HepG2 (cell line): ENCODE results near the gene ZNF33B. TPM values are rescaled to one million over a fixed set of nuclear protein-coding genes. Genes with fewer than 3 reads are reported as not detected.

ENCODE experiments used
- AGO1 ChIP-seq: fragments of 200-400 bp; formaldehyde crosslinking; IDR thresholded peaks from 2 replicates; pipeline ENCODE4 v1.6.1; 2017; ENCODE audit warnings: mild to moderate bottlenecking, low read depth, low read length, moderate library complexity; ENCODE audit not compliant: poor library complexity, severe bottlenecking
- FOSL1 ChIP-seq: sonication (generic); formaldehyde crosslinking; IDR thresholded peaks from 2 replicates; pipeline ENCODE4 v1.9.0; 2021; ENCODE audit warnings: missing genetic modification reagents, borderline replicate concordance
- GATAD1 ChIP-seq: IDR thresholded peaks from 2 replicates; pipeline ENCODE4 v1.6.1; 2016; ENCODE audit warnings: missing genetic modification reagents, missing compliant biosample characterization
- GTF2F1 ChIP-seq: fragments of 150-350 bp; IDR thresholded peaks from 2 replicates; pipeline ENCODE4 v1.6.1; 2014; ENCODE audit warnings: low read length
- KDM4B ChIP-seq: sonication (generic); formaldehyde crosslinking; IDR thresholded peaks from 2 replicates; pipeline ENCODE4 v1.4.0; 2020; ENCODE audit warnings: missing genetic modification reagents
- MED1 ChIP-seq: sonication (generic); formaldehyde crosslinking; IDR thresholded peaks from 2 replicates; pipeline ENCODE4 v1.4.0; 2020; ENCODE audit warnings: missing genetic modification reagents
- RBFOX2 ChIP-seq: fragments of 200-400 bp; formaldehyde crosslinking; IDR thresholded peaks from 2 replicates; pipeline ENCODE4 v1.6.1; 2017; ENCODE audit warnings: low read depth, mild to moderate bottlenecking, low read length
- SMC3 ChIP-seq: IDR thresholded peaks from 2 replicates; pipeline ENCODE4 v1.6.1; 2011; ENCODE audit warnings: low read length, improper control_type of control experiment
- SPEN ChIP-seq: sonication (generic); formaldehyde crosslinking; IDR thresholded peaks from 2 replicates; pipeline ENCODE4 v1.5.1; 2020; ENCODE audit warnings: low read depth, mild to moderate bottlenecking, missing genetic modification reagents
- U2AF2 ChIP-seq: fragments of 200-400 bp; formaldehyde crosslinking; IDR thresholded peaks from 2 replicates; pipeline ENCODE4 v1.6.1; 2017; ENCODE audit warnings: low read depth, mild to moderate bottlenecking, low read length
- ZFP36L1 ChIP-seq: sonication (generic); formaldehyde crosslinking; IDR thresholded peaks from 2 replicates; pipeline ENCODE4 v1.8.0; 2022; ENCODE audit warnings: mild to moderate bottlenecking, missing genetic modification reagents, moderate library complexity
- ZNF124 ChIP-seq: sonication (generic); formaldehyde crosslinking; IDR thresholded peaks from 2 replicates; pipeline ENCODE4 v1.4.0; 2020; ENCODE audit warnings: missing genetic modification reagents
- ZNF329 ChIP-seq: sonication (generic); formaldehyde crosslinking; IDR thresholded peaks from 2 replicates; pipeline ENCODE4 v1.9.0; 2021; ENCODE audit warnings: low read depth, mild to moderate bottlenecking, missing genetic modification reagents
- ZNF446 ChIP-seq: sonication (generic); formaldehyde crosslinking; IDR thresholded peaks from 2 replicates; pipeline ENCODE4 v1.5.0; 2020; ENCODE audit warnings: mild to moderate bottlenecking, missing genetic modification reagents
- ZNF547 ChIP-seq: sonication (generic); formaldehyde crosslinking; IDR thresholded peaks from 2 replicates; pipeline ENCODE4 v1.5.1; 2020; ENCODE audit warnings: mild to moderate bottlenecking, missing genetic modification reagents
- ZNF749 ChIP-seq: sonication (generic); formaldehyde crosslinking; IDR thresholded peaks from 2 replicates; pipeline ENCODE4 v1.8.0; 2022; ENCODE audit warnings: mild to moderate bottlenecking, missing genetic modification reagents, moderate library complexity, borderline replicate concordance
- ZNF781 ChIP-seq: sonication (generic); formaldehyde crosslinking; IDR thresholded peaks from 2 replicates; pipeline ENCODE4 v1.5.1; 2020; ENCODE audit warnings: borderline replicate concordance, mild to moderate bottlenecking, missing genetic modification reagents; ENCODE audit errors: not compliant biosample characterization
- ZSCAN31 ChIP-seq: sonication (generic); formaldehyde crosslinking; IDR thresholded peaks from 2 replicates; pipeline ENCODE4 v1.5.0; 2020; ENCODE audit warnings: low read depth, mild to moderate bottlenecking, missing genetic modification reagents
- polyA plus RNA-seq, 8 experiments: library from polyadenylated mRNA; depleted of rRNA in 3 of 8; stranded (reverse) in 7 of 8; unstranded in 1 of 8; fragments of >200 nt; fragmentation: Illumina TruSeq in 4 of 8; extraction: Trizol in 4 of 8; gene quantifications; 2 replicates each; pipeline versions ENCODE4 v1.2.1 to v1.2.3, GENCODE V29; 2011 to 2016; ENCODE audit warnings: low read depth in 4 of 8, missing spikeins in 1 of 8, mixed read lengths in 1 of 8; ENCODE audit not compliant: insufficient read depth in 1 of 8
- total RNA-seq, 5 experiments: library from RNA; depleted of rRNA; stranded (reverse); fragments of >200 nt; fragmentation: Illumina TruSeq; extraction: Trizol; gene quantifications; 2 replicates each; pipeline ENCODE4 v1.2.3, GENCODE V29; 2016; ENCODE audit warnings: low read depth in 1 of 5
- TF ChIP-seq, protein P1 (sequence below): sonication (generic); formaldehyde crosslinking; conservative IDR thresholded peaks from 2 replicates; pipeline ENCODE4 v1.4.0; 2020; ENCODE audit warnings: missing genetic modification reagents
- TF ChIP-seq, protein P2 (sequence below): sonication (generic); formaldehyde crosslinking; IDR thresholded peaks from 2 replicates; pipeline ENCODE4 v1.4.0; 2020; ENCODE audit warnings: missing genetic modification reagents
- TF ChIP-seq, protein P3 (sequence below): sonication (generic); formaldehyde crosslinking; IDR thresholded peaks from 2 replicates; pipeline ENCODE4 v1.4.0; 2020; ENCODE audit warnings: missing genetic modification reagents
- TF ChIP-seq, protein P4 (sequence below), 2 experiments: sonication (generic) in 1 of 2; formaldehyde crosslinking in 1 of 2; IDR thresholded peaks; 2 replicates each; pipeline versions ENCODE4 v1.4.0 to v1.6.1; 2018 to 2020; ENCODE audit warnings: missing genetic modification reagents in 2 of 2, borderline replicate concordance in 1 of 2, low read depth in 1 of 2, mild to moderate bottlenecking in 1 of 2, missing biosample characterization in 1 of 2
- TF ChIP-seq, protein P5 (sequence below): sonication (generic); formaldehyde crosslinking; IDR thresholded peaks from 2 replicates; pipeline ENCODE4 v1.8.0; 2022; ENCODE audit warnings: mild to moderate bottlenecking, missing genetic modification reagents; ENCODE audit not compliant: insufficient replicate concordance

ZNF33B gene
- total and polyA plus RNA-seq, 2 of the 13 experiments (the other 11 are each of a cell fraction or from before 2014, with no cell fraction given), result 18.4 to 23.5 TPM

DNA sequence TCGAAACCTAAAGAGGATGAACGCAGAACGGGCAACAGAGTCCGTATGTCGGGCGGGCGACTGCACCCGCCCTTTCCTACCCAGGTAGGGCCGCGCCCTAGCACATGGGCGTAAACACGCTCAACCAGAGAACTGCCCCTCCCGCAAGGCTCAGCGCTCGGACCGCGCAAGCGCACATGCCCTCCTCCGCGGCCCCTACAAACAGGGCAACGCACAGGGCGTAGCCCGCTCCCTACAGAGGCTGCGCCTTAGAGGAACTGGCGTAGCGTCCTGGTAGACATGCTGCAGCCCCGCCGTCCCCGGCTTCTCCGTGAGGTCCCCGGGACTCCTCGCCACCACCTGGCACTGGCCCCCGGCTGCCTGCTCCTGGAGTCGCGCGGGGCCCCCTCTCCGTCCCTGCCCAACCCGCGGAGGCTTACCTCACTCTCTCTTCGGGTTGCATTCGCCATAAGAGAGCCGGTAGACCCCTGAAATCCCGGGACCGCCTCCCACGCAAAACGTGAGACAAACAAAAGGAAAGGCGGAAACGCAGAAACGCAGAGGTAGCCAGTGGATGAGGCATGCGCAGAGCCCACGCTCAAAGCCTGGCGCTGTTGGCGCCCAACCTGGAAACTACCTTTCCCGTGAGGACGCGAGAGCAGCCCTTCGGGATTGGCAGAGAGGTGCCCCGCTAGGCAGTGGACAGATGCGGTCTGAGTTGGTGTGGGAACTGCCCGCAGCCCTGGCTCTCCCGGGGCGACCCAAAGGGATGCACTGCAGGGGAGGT lies at the start of gene ZNF33B (continued):
- TF ChIP-seq, protein P1, sequence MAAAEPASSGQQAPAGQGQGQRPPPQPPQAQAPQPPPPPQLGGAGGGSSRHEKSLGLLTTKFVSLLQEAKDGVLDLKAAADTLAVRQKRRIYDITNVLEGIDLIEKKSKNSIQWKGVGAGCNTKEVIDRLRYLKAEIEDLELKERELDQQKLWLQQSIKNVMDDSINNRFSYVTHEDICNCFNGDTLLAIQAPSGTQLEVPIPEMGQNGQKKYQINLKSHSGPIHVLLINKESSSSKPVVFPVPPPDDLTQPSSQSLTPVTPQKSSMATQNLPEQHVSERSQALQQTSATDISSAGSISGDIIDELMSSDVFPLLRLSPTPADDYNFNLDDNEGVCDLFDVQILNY (CRISPR knock-in tag), result peak; percentile 74
- TF ChIP-seq SPEN (CRISPR knock-in tag) (peak; percentile 71; the same call in 1 of the 2 replicates), ZNF781 (CRISPR knock-in tag) (peak; percentile 89), ZNF446 (0 out of 2 replicates have a peak, but pooled peaks have one; percentile 50), ZNF749 (CRISPR knock-in tag) (peak; percentile 80), SMC3 (no peak), AGO1 (peak; percentile 88), ZSCAN31 (CRISPR knock-in tag) (peak; percentile 82), FOSL1 (no peak), MED1 (CRISPR knock-in tag) (peak; percentile 42), GTF2F1 (peak; percentile 21; the same call in 1 of the 2 replicates), ZNF124 (CRISPR knock-in tag) (no peak; the same call in 1 of the 2 replicates), ZFP36L1 (CRISPR knock-in tag) (peak; percentile 62), KDM4B (CRISPR knock-in tag) (peak; percentile 14; the same call in 1 of the 2 replicates), U2AF2 (no peak), GATAD1 (peak; percentile 56), RBFOX2 (peak; percentile 98), ZNF329 (CRISPR knock-in tag) (peak; percentile 78), ZNF547 (CRISPR knock-in tag) (0 out of 2 replicates have a peak, but pooled peaks have one; percentile 17)
- TF ChIP-seq, protein P2, sequence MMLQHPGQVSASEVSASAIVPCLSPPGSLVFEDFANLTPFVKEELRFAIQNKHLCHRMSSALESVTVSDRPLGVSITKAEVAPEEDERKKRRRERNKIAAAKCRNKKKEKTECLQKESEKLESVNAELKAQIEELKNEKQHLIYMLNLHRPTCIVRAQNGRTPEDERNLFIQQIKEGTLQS (CRISPR knock-in tag), result no peak; the same call in 1 of the 2 replicates
- TF ChIP-seq, protein P3, sequence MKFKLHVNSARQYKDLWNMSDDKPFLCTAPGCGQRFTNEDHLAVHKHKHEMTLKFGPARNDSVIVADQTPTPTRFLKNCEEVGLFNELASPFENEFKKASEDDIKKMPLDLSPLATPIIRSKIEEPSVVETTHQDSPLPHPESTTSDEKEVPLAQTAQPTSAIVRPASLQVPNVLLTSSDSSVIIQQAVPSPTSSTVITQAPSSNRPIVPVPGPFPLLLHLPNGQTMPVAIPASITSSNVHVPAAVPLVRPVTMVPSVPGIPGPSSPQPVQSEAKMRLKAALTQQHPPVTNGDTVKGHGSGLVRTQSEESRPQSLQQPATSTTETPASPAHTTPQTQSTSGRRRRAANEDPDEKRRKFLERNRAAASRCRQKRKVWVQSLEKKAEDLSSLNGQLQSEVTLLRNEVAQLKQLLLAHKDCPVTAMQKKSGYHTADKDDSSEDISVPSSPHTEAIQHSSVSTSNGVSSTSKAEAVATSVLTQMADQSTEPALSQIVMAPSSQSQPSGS (CRISPR knock-in tag), result peak; percentile 57
- TF ChIP-seq, protein P4, sequence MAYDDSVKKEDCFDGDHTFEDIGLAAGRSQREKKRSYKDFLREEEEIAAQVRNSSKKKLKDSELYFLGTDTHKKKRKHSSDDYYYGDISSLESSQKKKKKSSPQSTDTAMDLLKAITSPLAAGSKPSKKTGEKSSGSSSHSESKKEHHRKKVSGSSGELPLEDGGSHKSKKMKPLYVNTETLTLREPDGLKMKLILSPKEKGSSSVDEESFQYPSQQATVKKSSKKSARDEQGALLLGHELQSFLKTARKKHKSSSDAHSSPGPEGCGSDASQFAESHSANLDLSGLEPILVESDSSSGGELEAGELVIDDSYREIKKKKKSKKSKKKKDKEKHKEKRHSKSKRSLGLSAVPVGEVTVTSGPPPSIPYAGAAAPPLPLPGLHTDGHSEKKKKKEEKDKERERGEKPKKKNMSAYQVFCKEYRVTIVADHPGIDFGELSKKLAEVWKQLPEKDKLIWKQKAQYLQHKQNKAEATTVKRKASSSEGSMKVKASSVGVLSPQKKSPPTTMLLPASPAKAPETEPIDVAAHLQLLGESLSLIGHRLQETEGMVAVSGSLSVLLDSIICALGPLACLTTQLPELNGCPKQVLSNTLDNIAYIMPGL (CRISPR knock-in tag; IDR thresholded peaks at IDR 0.05; ENCODE audit: borderline replicate concordance in 1 of 2, low read depth in 1 of 2), result peak in 1 of 2 experiments; percentile 67; a peak in 1 of 4 replicates
- TF ChIP-seq, protein P5, sequence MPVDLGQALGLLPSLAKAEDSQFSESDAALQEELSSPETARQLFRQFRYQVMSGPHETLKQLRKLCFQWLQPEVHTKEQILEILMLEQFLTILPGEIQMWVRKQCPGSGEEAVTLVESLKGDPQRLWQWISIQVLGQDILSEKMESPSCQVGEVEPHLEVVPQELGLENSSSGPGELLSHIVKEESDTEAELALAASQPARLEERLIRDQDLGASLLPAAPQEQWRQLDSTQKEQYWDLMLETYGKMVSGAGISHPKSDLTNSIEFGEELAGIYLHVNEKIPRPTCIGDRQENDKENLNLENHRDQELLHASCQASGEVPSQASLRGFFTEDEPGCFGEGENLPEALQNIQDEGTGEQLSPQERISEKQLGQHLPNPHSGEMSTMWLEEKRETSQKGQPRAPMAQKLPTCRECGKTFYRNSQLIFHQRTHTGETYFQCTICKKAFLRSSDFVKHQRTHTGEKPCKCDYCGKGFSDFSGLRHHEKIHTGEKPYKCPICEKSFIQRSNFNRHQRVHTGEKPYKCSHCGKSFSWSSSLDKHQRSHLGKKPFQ (CRISPR knock-in tag), result peak; percentile 86
